ENCODE measurements around the gene PRKCA. TPM values are rescaled to one million over a fixed set of nuclear protein-coding genes. Genes with fewer than 3 reads are reported as not detected.
"Not testable (repeated sequence)": the region's sequence is repeated elsewhere in the genome, so short reads cannot be mapped to it uniquely, and the experiment has no call there.

The PRKCA gene
- total RNA-seq, 1 donor from 2014 or later, result 4.7 TPM

DNA sequence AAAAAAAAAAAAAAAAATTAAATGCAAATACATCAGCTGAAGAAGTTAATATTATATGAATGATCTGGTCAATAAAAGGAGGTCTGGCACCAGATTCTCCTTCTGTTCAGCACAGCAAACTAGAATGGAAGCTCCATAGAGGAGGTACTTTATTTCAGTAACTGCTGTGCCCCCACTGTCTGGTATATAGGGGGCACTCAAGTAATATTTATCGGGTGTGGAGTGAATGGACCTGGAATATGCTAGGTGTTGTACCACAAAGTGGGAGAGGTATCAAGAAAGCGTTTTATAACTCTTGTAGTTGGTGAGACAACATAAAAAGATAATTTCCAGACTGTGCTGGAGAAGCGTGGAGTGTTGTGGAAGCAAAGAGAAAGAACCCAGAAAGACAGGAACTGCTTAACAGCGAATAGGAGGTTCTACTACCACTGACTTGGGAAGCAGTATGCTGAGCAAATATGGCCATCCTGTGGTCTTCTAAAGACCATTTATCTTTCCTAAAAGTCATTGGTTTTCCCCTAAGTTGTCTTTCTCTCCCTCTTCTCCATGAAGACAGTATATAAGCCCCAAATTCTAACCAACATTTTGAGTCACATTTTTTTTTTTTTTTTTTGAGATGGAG, 12.2 kb upstream of the PRKCA start:
- Histone ChIP-seq H3K36me3 (ENCODE audit: control insufficient read depth, insufficient read depth, low read length) (no peaks in the 10 kb centered on the region), H3K27me3 (ENCODE audit: control insufficient read depth, insufficient read depth, low read length) (no peaks in the 10 kb centered on the region), H3K4me3 (ENCODE audit: low read depth, low read length) (no peak overlapping the region)
- no peak for FAIRE-seq
- TF ChIP-seq, protein P1, sequence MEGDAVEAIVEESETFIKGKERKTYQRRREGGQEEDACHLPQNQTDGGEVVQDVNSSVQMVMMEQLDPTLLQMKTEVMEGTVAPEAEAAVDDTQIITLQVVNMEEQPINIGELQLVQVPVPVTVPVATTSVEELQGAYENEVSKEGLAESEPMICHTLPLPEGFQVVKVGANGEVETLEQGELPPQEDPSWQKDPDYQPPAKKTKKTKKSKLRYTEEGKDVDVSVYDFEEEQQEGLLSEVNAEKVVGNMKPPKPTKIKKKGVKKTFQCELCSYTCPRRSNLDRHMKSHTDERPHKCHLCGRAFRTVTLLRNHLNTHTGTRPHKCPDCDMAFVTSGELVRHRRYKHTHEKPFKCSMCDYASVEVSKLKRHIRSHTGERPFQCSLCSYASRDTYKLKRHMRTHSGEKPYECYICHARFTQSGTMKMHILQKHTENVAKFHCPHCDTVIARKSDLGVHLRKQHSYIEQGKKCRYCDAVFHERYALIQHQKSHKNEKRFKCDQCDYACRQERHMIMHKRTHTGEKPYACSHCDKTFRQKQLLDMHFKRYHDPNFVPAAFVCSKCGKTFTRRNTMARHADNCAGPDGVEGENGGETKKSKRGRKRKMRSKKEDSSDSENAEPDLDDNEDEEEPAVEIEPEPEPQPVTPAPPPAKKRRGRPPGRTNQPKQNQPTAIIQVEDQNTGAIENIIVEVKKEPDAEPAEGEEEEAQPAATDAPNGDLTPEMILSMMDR (IDR thresholded peaks at IDR 0.05; ENCODE audit: insufficient read depth, low read length, severe bottlenecking), result no peak
- no peak for DNase-seq (ENCODE audit: low read depth)

DNA sequence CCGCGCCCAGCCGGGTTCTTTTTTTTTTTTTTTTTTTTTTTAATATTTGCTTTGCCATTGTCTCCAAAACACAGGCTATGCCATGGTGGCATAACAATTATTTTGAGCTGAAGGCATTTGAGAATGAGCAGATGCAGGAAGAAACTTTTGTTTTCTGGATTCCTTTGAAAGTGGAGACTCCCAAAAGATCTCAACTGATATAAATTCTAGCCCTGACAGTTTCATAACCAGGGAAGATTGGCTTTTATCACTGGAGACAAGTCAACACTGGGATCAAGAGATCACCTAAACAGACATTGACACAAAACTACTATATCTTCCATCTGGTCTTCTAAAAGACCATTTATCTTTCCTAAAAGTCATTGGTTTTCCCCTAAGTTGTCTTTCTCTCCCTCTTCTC, 10.1 kb upstream of the PRKCA start:
- TF ChIP-seq, protein P1 (IDR thresholded peaks at IDR 0.05; ENCODE audit: insufficient read depth, low read length, severe bottlenecking), result no peak
- Histone ChIP-seq H3K4me3 (ENCODE audit: low read depth, low read length) (no peak overlapping the region), H3K36me3 (ENCODE audit: control insufficient read depth, insufficient read depth, low read length) (no peaks in the 10 kb centered on the region), H3K27me3 (ENCODE audit: control insufficient read depth, insufficient read depth, low read length) (no peaks in the 10 kb centered on the region)
- no peak for FAIRE-seq
- no peak for DNase-seq (ENCODE audit: low read depth)

DNA sequence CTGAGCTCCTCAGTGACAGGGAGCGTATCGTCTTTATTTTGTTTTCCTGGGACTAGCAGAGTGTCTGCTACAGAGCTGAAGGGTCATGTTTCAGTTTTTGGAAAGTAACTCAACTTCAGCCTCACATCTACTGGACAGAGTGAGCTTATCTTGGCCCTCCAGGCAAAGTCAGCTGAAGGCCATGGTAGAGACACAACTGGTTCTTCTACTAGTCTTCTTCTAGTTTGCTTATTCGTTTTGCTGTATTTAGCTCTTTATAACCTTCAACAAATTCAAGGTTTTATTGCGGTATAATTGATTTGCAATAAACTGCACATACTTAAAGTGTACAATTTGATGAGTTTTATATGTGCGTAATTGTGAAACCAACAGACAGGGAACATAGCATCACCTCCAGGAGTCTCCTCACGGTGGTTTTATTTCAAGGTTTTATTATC, 6.1 kb upstream of the PRKCA start:
- no peaks in the 10 kb centered on the region for H3K36me3 ChIP-seq (ENCODE audit: control insufficient read depth, insufficient read depth, low read length)
- TF ChIP-seq, protein P1 (IDR thresholded peaks at IDR 0.05; ENCODE audit: insufficient read depth, low read length, severe bottlenecking), result no peak
- H3K4me3 ChIP-seq (ENCODE audit: low read depth, low read length), result no peak overlapping the region
- no peak for FAIRE-seq
- no peak for DNase-seq (ENCODE audit: low read depth)
- no peaks in the 10 kb centered on the region for H3K27me3 ChIP-seq (ENCODE audit: control insufficient read depth, insufficient read depth, low read length)

DNA sequence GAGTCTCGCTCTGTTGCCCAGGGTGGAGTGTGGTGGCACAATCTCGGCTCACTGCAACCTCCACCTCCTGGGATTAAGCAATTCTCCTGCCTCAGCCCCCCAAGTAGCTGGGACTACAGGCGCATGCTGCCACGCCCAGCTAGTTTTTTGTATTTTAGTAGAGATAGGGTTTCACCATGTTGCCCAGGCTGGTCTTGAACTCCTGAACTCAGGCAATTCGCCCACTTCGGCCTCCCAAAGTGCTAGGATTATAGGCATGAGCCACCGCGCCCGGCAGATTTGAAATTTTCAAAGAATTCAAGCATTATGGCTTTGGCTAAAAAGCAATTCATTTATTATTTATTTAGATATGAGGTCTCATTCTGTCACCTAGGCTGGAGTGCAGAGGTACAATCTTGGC, 5.0 kb upstream of the PRKCA start:
- not testable (repeated sequence) for H3K27me3 ChIP-seq (ENCODE audit: control insufficient read depth, insufficient read depth, low read length); FAIRE-seq; H3K36me3 ChIP-seq (ENCODE audit: control insufficient read depth, insufficient read depth, low read length); DNase-seq (ENCODE audit: low read depth); H3K4me3 ChIP-seq (ENCODE audit: low read depth, low read length)

DNA sequence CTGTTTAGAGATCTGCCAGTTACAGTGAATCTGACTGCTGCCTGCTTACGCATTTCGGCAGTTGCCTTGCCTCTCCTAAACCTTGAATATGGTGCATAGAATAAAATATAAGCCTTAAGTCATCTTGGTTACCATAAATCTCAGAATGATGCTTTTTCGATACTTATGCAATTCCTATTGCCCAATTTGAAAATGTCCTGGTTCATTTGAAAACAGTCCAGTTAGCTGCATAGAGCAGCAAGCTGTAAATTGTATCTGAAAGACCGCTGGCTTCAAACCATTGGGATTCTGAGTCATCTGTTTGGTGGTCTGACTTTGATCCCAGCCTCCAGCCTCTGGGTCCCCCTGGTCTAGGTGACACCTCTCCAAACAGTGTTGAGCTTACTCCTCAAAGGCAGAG, 2.7 kb upstream of the PRKCA start:
- Histone ChIP-seq H3K36me3 (ENCODE audit: control insufficient read depth, insufficient read depth, low read length) (no peaks in the 10 kb centered on the region), H3K27me3 (ENCODE audit: control insufficient read depth, insufficient read depth, low read length) (no peaks in the 10 kb centered on the region), H3K4me3 (ENCODE audit: low read depth, low read length) (no peak overlapping the region)
- FAIRE-seq, result no peak
- TF ChIP-seq, protein P1 (IDR thresholded peaks at IDR 0.05; ENCODE audit: insufficient read depth, low read length, severe bottlenecking), result no peak
- no peak for DNase-seq (ENCODE audit: low read depth)

DNA sequence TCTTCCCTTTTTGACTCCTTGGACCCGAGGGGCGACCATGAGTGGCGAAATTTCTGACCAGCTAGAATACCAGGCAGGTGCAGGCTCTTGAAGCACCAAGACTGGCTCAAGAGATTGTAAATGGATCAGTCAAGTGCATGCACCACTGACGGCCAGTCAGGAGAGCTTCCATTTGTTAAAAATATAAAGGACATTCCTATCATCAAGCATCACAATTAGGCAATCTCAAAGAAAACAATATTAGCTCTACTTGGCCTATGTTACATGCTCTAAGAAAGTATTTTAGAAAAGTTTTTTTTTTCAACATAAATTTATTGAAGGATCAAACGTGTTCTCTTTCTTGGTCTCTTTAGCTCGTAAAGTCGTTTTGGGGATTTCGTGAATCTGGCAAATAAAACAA, 1.5 kb upstream of the PRKCA start:
- TF ChIP-seq, protein P1 (IDR thresholded peaks at IDR 0.05; ENCODE audit: insufficient read depth, low read length, severe bottlenecking), result no peak
- DNase-seq (ENCODE audit: low read depth) (no peak), FAIRE-seq (no peak)
- Histone ChIP-seq H3K4me3 (ENCODE audit: low read depth, low read length) (no peak overlapping the region), H3K27me3 (ENCODE audit: control insufficient read depth, insufficient read depth, low read length) (no peaks in the 10 kb centered on the region), H3K36me3 (ENCODE audit: control insufficient read depth, insufficient read depth, low read length) (no peaks in the 10 kb centered on the region)
